T1000 (cell line): ENCODE data around the gene NFKBIZ.
"Not testable (repeated sequence)": the region's sequence is repeated elsewhere in the genome, so short reads cannot be mapped to it uniquely, and the experiment has no call there.

Source experiments
- DNase-seq: peaks from one replicate; lab custom pipeline; 2025; ENCODE audit warnings: mixed read lengths; lab: John Stamatoyannopoulos, UW

The NFKBIZ gene

DNA sequence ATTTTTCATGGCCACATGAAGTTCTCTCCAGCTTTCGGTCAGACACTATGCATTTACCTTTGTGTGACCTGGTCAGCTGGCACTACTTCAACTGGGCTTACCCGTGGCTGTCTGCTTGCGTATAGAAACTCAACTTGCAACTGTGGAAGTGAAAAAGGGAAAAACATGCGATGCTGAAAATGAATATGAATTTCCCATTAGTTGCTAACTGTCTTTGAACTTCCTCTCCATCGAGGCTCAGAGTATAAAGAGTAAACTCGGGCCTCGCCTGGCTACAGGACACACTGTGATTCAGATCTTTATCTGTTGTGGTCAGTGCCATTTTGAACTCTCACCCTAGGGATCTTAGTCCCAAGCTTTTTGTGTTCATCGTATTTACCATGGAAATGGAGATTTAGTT, 26.8 kb downstream of the NFKBIZ start:
- no peak for DNase-seq

DNA sequence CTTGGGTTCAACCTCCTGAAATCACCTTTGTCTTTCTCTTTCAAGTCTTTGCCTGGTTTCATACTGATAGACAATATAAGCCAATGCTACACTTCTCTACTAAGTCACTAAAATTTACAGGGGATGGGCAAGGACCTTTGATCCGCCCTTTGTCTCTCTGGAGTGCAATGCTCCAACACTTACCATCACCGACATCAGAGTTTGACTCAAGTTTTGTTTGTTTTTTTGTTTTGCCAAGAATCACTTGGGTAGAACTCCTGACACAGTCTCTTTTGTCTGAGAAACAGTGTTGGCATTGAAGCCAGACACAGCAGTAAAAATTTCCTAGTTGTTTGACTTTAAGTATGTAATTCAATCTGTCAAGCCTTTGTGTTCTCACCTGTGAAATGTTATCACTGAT, 29.3 kb downstream of the NFKBIZ start:
- DNase-seq, result no peak

DNA sequence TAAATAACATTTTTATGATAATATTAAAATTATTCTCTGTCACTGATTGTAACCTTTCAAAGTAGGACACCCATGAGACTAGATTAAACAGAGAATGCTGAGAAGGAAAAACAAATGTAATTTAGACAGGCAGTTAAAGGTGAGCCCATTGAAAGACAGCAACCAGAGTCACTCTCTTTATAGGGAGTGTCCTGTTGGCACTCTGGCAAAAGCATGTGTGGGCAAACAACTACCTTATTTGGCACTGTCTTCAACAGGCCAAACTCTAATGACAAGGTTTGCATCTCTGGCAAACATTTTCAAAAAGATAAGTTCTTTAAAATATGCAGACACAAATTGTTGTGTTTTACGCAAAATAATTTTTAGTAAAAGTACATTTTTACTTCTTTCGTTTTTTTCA, 29.8 kb downstream of the NFKBIZ start:
- no peak for DNase-seq

DNA sequence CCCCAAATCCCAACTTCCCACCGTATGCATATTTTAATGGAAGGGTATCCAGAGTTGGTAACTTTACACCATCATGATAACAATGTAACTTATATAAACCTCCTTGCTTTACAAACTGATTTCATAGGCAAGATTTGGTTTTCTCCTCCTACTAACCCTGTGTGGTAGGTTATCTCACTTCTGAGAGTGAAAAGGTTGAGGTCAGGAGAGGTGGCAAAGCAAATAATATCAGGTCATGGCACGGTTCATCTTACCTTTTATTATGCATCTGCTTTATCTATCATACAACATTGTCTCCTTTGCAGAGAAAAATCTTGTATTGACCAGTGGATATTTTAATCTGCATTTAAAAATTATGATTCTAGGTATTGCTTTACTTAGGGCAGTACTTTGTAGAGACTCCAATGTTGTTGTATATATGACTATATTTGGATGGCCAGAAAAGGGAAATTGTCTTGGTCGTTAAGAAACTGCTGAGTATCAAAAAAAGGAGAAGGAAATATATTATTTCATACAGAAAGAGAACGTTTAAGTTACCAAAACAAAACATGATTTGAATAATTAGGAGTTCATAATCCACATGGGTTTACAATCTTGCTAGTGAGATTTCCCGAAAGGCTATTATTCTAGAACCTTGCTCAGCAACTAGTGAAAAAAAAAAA, 30.4 kb downstream of the NFKBIZ start:
- DNase-seq, result no peak

DNA sequence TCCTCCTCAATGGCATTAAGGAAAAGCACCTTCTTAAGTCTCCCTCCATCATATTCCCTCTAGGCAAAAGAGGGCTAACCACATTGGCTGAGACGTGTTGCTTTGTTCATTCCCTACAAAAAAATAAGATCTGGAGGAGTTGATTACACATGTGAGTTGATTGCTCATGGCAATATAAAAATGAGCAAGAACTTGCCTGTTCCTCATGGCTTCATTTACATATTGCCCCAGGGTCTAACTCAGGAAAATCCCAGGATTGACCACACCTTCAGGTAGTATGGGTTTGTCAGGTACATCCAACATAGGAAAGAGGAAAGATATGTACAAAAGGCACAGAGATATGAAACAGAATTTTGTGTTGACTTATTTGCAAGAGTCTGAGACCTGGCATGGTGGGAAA, 35.5 kb downstream of the NFKBIZ start:
- no peak for DNase-seq

DNA sequence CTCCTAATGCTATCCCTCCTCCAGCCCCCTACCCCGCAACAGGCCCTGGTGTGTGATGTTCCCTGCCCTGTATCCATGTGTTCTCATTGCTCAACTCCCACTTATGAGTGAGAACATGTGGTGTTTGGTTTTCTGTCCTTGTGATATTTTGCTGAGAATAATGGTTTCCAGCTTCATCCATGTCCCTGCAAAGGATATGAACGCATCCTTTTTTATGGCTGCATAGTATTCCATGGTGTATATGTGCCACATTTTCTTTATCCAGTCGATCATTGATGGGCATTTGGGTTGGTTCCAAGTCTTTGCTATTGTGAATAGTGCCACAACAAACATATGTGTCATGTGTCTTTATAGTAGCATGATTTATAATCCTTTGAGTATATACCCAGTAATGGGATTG, 36.3 kb downstream of the NFKBIZ start:
- not testable (repeated sequence) for DNase-seq

DNA sequence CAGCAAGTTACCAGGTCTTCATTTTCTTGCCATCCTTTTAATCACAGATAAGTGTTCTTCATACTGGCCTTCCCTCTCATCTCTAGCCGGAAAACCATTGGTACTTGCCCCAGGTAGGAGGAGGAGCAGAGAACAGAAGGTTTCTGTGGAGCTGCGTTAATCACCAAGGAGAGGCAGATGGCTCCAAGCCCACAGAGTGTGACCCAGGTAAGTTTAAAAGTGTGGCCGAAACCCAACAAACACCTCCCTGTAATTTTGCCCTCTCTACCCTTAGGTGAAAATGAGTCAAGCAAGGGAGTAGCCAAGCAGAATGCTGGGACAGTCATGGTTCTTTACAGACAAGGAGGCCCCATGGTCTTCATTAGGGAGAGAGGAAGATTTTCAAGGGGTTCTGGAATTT, 37.3 kb downstream of the NFKBIZ start:
- no peak for DNase-seq

DNA sequence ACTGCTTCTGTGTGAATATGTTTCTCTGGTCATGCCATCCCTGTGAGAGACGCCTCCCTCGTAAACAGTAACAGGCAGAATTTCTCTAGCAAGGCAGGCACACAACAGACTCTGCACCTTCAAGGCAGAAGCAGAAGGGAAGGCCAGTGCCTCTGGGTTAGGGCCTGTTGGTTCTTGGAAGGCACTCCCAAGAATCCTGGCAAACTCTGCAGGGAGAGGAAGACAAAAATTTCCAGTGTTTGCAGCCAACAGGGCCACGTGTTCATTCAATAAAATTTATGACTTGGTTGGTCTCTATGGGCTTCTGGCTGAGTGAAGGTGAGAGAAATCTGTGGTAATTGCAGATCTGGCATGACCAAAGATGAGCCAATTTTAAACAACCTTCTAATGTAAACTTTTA, 39.3 kb downstream of the NFKBIZ start:
- DNase-seq, result no peak

DNA sequence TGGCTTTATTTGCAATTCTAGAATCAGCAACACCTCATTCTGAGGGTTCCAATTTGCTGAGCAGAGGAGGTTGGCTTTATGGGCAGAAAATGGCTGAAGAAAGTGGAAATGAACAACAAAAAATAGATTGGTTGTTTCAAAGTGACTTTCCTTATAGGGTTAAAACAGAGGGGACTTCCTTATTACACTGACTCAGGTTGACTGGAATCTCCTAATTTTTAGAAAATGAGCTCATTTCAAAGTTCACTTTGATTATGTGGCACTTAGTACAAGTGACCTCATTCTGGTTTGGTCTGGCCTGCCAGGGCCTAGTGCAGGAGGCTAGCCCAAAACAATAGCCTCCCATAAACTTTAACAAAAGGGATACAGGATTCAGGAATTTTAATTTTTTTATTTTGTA, 41.4 kb downstream of the NFKBIZ start:
- DNase-seq, result no peak

DNA sequence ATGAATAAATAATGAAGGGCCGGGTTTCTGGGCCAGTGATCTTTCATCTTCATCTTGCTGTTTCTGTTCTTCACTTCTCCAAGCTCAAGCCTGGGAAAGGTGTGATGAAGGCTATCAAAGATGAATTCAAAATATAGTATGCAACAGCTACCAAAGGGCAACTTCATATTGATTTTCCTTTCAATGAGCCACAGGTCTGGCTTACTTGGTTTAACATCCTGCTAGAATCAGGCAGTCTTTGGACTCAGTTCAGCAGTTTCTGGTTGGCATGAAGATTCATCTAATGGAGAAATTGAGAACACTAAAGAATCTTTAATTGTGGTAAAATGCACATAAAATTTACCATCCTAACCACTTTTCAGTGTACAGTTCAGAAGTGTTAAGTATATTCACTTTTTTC, 43.3 kb downstream of the NFKBIZ start:
- DNase-seq, result no peak

DNA sequence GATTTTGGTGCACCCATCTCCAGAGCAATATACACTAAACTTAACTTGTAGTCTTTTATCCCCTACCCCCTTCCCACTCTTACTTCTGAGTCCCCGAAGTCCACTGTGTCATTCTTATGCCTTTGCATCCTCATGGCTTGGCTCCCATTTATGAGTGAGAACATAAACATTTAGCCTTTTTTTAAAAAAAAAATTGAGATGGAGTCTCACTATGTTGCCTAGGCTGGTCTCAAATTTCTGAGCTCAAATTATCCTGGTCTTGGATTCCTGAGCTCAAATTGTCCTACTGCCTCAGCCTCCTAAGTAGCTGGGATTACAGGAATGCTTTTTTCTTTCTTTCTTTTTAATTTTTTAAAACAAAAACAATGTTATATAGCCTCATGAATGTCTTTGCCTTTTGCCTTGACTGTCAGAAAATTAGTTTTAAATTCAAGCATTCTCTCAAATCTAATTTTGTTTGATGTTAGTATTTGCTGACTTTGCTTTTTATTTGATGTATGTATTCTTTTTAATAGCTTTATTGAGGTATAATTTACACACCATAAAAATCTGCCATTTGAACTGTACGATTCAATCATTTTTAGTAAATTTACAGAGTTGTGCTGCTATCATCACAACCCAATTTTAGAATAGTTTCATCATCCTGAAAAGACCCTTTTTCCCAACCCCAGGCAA, 46.9 kb downstream of the NFKBIZ start:
- no peak for DNase-seq

DNA sequence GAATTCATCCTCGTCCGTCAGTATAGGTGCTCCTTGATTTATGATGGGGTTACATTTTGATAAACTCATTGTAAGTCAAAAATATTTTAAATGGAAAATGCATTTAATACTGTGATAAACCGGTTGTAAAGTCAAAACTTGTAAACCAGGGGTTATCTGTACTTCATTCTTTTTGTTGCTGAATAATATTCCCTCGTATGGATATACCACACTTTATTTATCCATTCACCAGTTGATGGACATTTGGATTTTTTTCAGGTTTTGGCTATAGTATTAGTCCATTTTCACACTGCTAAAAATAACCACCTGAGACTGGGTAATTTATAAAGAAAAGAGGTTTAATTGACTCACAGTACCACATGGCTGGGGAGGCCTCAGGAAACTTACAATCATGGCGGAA, 47.7 kb downstream of the NFKBIZ start:
- no peak for DNase-seq

DNA sequence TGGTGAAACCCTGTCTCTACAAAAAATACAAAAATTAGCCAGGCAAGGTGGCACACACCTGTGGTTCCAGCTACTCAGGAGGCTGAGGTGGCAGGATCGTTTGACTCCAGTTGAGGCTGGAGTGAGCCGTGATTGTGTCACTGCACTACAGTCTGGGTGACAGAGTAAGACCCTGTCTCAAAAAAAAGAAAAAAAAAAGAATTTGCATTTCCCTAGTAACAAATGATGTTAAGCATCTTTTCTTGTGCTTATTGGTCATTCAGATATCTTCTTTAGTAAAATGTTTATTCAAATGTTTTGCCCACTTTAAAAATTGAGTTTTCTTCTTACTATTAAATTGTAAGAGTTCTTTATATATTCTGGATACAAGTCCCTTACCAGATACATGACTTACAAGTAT, 48.7 kb downstream of the NFKBIZ start:
- DNase-seq, result no peak

DNA sequence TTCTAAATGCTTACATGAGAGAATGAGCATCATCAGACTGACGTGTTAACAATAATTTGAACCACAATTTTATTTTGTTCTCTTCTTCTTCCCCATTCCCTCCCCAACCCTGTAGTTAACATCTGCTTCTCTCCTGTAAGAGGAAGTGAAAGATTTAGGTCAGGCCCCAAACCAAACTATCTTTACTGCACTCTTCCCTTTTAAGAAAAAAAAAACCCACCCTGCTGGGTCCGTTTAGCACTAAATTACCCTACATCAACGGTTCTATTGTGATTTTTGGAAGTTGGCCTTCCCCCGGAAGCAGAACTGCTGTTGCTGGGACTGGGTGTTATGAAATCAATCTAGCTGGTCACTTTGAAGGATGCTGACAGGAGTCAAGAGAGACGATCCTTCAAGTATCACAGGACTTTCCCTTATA, 49.4 kb downstream of the NFKBIZ start:
- no peak for DNase-seq

DNA sequence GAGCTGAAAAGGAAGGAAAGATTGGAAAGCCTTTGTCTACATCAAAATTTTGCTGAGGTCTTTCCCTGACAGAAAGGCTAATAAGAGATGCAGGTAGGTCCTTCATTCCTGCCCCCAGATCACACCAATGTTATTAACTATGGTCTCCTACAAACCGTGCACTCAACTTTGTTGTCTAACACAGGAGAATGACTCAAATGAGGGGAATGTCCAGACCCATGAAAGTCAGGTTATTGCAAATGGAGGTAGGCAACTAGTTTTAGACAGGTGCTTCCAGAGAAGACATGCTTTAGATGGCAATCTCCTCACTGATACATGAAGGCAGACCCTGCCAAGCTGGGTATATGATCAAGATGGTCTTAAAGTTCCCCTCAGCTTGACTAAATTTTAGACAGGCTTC, 51.0 kb downstream of the NFKBIZ start:
- no peak for DNase-seq

DNA sequence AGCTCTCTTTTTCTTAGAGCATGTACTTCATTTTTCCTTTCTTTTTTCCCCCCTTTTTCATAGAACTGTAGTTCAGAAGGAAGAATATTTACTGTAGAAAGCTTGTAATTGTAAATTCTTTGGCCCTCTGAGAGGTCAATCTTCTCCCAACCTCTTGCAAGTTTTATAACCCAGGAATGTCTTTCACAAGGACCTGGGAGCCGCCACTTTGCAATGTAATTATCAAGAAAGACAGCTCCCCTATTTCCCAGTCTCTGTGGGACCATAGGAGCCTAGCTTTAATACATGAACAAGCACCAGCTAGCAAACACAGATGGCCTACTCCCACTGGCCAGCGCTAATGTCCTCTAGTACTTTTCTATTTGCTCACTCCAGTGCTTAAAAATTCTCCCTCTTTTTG, 51.4 kb downstream of the NFKBIZ start:
- no peak for DNase-seq

DNA sequence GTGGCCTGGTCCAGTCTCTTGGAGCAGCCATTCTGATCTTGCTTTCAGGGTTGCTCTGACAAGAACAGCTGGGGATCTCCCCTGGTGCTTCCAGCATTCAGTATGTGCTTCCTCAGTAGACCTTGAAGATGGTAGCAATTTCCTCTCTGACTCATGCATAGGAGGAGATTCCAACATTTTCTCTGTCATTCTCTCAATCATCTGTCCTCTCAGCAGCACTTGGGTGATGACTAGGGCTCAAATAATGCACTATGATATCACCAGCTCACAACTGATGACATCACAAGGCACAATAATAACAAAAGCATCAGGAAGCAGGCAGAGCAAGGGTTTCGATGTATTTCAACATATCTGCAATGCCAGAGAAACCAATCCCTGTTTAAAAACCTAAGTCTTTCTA, 52.7 kb downstream of the NFKBIZ start:
- no peak for DNase-seq

DNA sequence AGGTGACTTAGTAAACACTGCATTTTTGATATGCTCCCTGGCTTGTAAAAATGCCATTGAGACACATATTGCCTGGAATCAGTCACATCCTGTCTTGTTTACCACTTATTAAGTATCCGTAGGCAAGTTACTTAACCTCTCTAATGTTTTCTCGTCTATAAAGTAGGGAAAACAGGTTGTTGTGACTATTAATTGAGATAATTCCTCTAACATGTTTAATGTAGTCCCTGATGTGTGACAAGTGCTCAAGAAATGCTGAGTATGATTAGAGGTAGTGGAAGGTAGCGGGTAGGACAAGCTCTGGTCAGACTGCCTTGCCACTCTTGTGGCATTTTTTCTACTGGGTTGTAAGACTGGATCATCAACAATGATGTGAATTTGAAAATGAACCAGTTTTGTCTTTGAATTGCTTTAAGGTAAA, 54.1 kb downstream of the NFKBIZ start:
- DNase-seq, result no peak

DNA sequence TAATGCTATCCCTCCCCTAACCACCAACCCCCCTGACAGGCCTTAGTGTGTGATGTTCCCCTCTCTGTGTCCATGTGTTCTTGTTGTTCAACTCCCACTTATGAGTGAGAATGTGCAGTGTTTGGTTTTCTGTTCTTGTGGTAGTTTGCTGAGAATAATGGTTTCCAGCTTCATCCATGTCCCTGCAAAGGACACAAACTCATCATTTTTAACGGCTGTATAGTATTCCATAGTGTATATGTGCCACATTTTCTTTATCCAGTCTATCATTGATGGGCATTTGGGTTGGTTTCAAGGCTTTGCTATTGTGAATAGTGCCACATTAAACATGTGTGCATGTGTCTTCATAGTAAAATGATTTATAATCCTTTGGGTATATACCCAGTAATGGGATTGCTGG, 56.3 kb downstream of the NFKBIZ start:
- DNase-seq, result not testable (repeated sequence)
